Measurements from ENCODE around the gene TTYH2.

TTYH2 gene

GRCh38 chr17:74297941-74298340 is 84.6 kb downstream of the TTYH2 start:
- TF ChIP-seq, protein P1, sequence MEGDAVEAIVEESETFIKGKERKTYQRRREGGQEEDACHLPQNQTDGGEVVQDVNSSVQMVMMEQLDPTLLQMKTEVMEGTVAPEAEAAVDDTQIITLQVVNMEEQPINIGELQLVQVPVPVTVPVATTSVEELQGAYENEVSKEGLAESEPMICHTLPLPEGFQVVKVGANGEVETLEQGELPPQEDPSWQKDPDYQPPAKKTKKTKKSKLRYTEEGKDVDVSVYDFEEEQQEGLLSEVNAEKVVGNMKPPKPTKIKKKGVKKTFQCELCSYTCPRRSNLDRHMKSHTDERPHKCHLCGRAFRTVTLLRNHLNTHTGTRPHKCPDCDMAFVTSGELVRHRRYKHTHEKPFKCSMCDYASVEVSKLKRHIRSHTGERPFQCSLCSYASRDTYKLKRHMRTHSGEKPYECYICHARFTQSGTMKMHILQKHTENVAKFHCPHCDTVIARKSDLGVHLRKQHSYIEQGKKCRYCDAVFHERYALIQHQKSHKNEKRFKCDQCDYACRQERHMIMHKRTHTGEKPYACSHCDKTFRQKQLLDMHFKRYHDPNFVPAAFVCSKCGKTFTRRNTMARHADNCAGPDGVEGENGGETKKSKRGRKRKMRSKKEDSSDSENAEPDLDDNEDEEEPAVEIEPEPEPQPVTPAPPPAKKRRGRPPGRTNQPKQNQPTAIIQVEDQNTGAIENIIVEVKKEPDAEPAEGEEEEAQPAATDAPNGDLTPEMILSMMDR (conservative IDR thresholded peaks at IDR 0.05), result no peak
- no peak for TF ChIP-seq ZFX (IDR thresholded peaks at IDR 0.05)
- H3K27ac ChIP-seq, result no peak overlapping the region

- no peak overlapping the region for H3K27ac ChIP-seq
- TF ChIP-seq, protein P1 (conservative IDR thresholded peaks at IDR 0.05), result no peak
Measured at GRCh38 chr17:74298778-74299177, 85.4 kb downstream of the TTYH2 start.

GRCh38 chr17:74299226-74300009 is 86.0 kb downstream of the TTYH2 start:
- H3K27ac ChIP-seq, result no peak overlapping the region
- TF ChIP-seq ZFX (IDR thresholded peaks at IDR 0.05), result no peak
- TF ChIP-seq, protein P1 (conservative IDR thresholded peaks at IDR 0.05), result no peak

- no peak for TF ChIP-seq ZFX (IDR thresholded peaks at IDR 0.05)
- TF ChIP-seq, protein P1 (conservative IDR thresholded peaks at IDR 0.05), result no peak
Measured at GRCh38 chr17:74303305-74303704, 89.9 kb downstream of the TTYH2 start.

GRCh38 chr17:74304184-74304583 is 90.8 kb downstream of the TTYH2 start:
- no peak for TF ChIP-seq ZFX (IDR thresholded peaks at IDR 0.05)
- TF ChIP-seq, protein P1 (conservative IDR thresholded peaks at IDR 0.05), result no peak

More at GRCh38 chr17:74303305-74303704, 89.9 kb downstream of the TTYH2 start:
- H3K27ac ChIP-seq, result no peak overlapping the region

DNA sequence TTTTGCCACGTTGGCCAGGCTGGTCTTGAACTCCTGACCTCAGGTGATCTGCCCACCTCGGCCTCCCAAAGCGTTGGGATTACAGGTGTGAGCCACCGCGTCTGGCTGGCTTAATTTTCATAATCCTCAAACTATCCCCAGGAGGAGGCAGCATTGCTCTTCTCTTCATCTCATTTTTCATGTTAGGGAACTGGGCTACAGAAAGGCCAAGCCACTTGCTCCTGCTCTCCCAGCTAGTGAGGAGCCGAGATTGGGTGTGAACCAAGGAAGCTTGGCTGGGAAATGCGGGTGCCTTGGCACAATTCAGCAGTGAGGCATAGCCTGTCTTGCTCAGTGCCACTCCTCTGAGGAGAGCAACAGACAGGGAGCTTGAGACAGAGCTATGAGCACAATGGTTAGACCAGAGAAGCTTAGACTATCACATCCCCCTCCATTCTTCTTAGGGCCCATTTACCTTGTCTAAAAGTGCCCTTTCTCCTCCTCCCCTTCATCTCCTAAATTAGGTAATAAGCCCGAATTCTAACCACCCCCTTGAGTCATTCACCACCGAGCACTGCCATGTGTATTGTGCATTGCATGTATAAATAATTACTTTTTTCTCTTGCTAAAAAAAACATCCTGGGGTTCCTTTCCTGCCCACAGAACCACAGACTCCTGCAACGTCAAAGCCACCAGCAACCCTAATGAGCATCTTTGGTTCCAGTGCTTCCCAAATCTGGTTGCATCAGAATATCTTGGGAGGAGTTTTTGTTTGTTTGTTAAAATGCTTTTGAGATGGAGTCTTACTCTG is 92.7 kb downstream of the TTYH2 start:
- no peak overlapping the region for H3K27ac ChIP-seq
- TF ChIP-seq ZFX (IDR thresholded peaks at IDR 0.05), result no peak
- TF ChIP-seq, protein P1 (conservative IDR thresholded peaks at IDR 0.05), result no peak

More at GRCh38 chr17:74304184-74304583, 90.8 kb downstream of the TTYH2 start:
- H3K27ac ChIP-seq, result no peak overlapping the region

Data from C4-2B (cell line).